Raji (cell line): ENCODE data around the gene CLN6.
A peak's percentile ranks its signal among the peaks of the same experiment; 100 is the strongest.

Experiments
- POLR2A ChIP-seq: IDR thresholded peaks from 2 replicates; pipeline ENCODE4 v1.6.1; 2011; ENCODE audit warnings: low read depth, low read length, control low read depth; ENCODE audit not compliant: insufficient read depth

Gene CLN6

DNA sequence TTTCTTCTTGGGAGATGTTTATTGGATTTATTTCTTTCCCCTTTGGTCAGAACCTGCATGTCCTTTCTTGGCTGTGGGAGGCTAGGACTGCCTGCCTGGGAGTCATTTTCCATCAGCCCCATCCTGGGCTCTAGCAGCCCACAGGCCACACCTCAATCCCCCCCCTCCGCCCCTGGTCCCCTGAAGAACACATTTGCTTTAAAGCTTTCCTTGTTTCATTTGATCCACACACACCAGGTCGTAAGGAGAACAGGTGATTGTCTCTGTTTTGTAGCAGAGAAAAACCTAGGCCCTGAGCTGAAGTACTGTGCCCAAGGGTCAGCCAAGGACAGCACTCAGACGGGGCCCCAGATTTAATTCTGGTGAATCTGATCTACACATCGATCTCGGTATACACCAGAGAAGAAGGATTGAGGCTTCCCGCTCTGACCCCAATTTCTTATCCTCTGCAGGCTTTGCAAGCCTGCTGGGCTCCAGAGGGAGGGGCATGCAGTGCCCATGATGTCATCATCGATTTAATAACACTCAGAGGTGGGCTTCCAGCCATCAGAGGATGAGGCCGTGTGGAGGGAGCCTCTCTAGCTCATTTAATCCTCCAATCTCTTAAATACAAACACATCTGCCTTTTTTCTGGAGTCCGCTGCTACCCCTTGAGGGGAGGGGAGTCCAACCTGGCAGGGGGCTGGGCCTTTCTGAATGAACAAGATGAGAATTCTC lies 1.7 kb upstream of the CLN6 start:
- no peak for TF ChIP-seq POLR2A

DNA sequence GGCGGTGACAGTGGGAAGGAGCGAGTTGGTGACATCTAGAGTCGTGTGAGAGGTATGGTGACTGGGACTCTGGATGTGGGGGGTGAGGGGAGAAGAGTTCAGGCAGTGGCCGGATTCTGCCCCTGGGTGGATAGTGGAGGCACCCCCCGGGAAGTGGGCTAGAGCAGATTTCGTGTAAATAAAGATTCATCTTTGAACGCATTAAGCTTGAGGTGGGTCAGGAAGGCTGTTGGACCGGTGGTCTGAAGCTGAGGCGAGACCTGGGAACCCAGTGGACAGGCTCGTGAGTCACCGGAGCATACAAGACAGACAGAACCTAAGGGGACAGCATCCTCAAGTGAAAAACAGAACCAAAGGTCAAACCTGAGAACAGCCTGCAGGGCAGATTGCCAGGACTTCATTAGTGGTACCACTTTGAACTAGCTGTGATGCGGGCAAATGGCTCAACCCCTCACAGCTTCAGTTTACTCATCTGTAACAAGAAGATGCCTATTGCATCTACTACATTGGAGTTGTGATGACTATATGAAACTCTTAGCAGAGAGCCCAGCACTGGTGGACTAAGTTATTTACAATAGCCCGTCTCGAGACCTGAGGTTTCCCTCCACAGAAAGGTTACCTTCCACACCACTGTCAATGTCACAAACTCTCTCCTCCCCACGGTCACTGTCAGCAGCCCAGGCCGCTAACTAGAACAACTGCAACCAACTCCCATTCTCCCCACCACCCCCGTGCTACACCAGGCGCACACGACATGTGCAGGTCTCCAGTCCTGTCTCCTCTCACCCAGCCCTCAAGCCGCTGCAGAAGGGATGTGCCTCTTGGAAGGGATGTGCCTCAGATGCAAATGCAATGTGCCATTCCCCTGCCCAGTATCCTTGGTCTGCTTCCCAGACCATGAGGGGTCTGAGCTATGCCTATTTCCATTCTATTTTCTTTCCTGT lies 901 bp upstream of the CLN6 start:
- no peak for TF ChIP-seq POLR2A

DNA sequence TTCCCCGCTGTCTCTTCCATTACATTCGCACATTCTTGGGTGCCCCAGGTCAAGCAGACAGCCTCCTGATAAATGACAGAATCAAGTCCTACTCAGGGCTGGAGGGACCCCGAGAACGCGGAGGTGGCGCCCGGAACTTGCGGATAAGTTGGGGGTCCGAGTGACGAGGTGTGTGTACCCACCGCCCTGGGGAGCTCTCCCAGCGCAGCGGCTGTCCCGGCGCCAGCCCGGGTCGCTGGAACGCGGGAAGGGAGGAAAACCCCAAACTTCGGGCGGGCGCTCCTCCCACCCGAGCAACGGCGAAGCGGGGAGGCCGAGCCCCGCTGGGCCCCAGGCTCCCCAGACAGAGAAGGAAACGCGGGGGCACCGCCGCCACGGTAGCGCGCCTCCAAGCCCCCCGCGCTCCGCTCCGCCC lies 550 bp downstream of the CLN6 start:
- peak; percentile 25; the same call in 1 of the 2 replicates for TF ChIP-seq POLR2A

GRCh38 chr15:68228143-68228970 lies 1.2 kb downstream of the CLN6 start:
- no peak for TF ChIP-seq POLR2A

DNA sequence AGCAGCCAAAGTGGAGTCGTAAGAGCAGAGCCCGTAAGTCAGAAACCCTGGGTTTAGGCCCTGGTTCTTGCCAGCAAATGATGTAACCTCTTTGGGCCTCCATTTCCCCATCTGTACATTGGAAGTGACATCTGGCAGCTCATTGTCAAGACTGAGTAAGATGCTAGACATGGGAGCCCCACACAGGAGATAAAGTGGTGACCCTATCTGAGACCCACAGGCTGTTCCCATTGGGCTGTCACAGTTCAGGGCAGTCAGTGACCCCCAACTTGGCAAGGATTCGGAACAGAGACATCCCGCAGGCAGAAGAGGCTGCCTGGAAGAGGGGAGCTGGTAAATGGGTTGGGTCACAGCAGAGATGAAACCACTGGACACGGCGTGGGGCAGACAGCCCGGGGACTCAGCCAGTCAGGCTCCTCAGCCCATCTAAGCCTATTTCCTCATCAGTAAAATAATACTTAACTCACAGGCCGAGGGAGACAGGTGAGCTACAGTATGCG lies 1.8 kb downstream of the CLN6 start:
- TF ChIP-seq POLR2A, result no peak

DNA sequence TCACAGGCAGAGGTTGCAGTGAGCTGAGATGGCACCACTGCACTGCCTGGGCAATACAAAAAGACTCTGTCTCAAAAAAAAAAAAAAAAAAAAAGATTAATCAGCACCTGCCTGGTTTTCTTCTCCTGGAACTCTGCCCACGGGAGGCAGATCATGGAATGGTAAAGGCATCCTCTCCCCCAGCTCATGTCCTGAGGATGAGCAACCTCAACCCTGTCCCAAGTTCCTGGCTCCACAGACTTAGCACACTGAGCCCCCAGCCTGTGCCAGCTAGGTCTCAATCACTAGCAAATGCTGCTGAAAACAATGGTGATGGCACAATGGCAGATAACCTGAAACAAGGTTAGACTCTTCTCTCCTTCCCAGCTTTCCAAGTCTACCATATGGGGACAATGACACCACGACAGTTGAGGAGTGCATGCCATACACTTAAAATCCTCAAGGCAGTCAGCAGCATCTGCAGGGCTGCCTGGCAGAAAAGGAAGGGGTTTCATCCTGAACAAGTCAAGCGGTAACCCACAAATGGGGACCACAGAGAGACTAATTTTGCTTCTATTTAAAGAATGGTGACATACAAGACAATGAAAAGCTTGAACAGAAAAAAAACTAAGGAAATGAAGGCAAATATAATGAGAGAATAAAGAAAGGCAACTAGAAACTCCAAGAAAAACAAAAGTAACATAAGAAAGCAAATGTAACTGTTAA lies 4.8 kb downstream of the CLN6 start:
- TF ChIP-seq POLR2A, result no peak

DNA sequence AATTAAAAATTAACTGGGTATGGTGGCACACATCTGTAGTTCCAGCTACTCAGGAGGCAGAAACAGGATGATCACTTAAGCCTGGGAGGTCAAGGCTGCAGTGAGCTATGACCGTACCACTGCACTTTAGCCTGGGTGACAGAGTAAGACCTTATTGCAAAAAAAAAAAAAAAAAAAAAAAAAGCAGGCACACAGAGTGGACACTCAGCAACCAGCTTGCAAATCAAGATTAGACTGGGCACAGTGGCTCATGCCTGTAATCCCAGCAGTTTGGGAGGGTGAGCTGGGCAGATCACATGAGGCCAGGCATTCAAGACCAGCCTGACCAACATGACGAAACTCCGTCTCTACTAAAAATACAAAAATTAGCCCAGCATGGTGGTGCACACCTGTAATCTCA lies 5.4 kb downstream of the CLN6 start:
- TF ChIP-seq POLR2A, result no peak

DNA sequence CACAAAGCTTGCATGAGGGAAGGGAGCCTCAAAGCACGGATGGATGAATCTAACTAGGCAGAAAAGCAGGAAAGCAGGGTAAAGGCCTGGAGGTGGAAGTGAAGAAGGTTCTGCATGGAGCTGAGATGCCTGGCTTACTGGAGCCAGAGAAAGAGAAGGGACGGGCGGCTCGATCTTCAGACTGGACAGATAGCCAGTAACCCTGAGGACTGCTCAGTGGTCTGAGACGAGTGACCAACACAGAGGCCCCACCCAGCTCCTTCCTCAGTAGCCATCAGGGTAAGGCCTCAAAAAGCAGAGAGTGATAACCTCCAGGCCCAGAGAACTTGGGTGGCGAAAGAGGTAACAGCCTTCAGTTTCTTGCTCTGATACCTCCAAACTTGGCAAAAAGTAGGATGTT lies 6.4 kb downstream of the CLN6 start:
- no peak for TF ChIP-seq POLR2A

DNA sequence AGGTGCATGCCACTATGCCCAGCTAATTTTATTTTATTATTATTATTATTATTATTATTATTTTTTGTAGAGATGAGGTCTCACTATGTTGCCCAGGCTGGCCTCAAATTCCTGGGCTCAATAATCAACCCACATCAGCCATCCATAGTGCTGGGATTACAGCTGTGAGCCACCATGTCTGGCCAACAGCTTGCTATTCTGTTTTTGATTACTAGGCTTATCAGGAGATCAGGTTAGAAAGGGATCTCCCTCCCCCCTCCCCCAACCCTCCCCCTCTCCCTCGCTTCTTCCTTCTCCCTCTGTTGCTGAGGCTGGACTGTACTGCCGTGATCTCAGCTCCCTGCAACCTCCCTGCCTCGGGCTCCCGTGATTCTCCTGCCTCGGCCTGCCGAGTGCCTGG lies 8.6 kb downstream of the CLN6 start:
- no peak for TF ChIP-seq POLR2A

DNA sequence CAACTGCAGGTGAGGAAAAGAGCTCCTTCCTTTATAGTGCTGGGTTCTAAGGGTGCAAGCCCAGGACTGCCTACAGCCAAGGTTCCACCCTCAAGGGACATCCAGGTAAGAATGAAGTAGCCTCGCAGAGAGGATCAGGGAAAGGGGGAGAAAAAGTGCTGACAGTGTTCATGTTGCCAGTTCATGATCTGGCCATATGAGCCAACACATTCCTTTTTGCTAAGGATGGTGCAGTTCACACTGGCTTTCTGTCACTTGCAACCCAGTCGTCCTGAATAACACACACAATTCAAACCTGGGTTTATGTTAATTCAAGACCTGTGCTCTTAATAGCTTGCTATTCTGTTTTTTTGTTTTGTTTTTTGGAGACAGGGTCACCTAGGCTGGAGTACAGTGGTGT lies 9.0 kb downstream of the CLN6 start:
- TF ChIP-seq POLR2A, result no peak

DNA sequence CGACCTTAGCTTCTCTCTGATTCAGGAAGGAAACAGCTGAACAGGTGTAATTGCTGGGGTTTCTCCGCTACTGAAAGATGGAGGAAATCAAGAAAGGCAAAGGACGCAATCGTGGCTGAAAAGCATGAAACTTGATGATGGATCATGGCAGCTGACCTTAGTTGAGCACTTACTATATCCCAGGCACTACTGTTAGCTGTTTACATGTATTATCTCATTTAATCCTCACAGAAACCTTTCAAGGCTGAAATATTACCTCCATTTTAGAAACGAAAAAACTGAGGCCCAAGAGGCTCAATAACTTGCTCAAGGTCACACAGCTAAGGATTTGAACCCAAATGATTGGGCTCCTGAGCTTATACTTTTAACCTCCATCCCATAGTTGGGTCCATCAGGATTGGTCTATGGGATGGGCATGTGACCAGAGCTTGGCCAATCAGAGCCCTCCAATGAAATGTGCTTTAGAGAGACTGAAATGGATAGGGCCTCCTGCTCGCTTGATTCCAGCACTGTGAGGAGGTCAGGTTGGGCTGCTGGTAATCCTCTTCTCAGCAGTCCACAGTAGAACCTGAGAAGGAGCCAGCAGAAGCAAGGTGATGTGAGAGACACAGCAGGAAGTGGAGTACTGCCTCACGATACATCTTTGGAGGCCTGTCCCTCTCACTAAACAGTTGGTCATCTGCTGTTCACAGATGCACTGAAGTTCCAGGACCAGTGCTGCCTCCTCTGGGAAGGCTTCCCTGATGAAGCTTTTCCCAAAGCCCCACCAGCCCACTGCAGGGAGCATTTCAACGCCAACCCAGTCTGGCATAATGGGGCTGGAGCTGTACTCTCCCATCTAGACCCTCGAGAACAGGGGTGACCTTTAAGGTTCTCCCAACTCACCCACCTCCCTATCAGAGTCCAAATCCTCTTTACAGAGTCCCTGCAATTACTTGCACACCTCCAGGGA lies 10.4 kb downstream of the CLN6 start:
- no peak for TF ChIP-seq POLR2A

DNA sequence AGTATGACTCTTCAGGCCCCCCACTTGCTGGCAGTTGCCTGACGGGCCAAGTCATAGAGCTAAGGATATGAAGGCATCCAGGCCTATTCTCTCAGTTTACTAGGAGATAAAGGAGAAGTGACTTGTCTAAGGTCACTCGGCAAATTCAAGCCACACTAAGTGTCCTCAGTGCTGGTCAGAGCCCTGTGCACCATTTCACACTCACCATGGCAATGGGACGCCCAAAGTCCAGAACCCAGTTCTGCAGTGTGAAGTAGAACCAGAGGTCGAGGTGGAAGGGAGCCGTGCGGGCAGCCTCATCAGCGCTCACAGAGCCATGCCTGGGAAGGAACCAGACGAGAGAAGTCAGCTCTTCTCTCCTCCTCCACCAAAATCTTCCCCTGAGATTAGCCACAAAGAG lies 11.2 kb downstream of the CLN6 start:
- no peak for TF ChIP-seq POLR2A

GRCh38 chr15:68217341-68217740 lies 12.2 kb downstream of the CLN6 start:
- TF ChIP-seq POLR2A, result no peak

GRCh38 chr15:68214838-68215254 lies 14.7 kb downstream of the CLN6 start:
- no peak for TF ChIP-seq POLR2A
